Measurements from ENCODE around the gene POLE2. TPM values are rescaled to one million over a fixed set of nuclear protein-coding genes. Genes with fewer than 3 reads are reported as not detected.
"Not testable (repeated sequence)": the region's sequence is repeated elsewhere in the genome, so short reads cannot be mapped to it uniquely, and the experiment has no call there.

POLE2 gene
- total RNA-seq, 1 donor from 2014 or later: 26.8 TPM

GRCh38 chr14:49677643-49678042 is 10.4 kb downstream of the POLE2 start:
- H3K4me1 Mint-ChIP-seq: no peaks in the 10 kb centered on the region
- H3K27me3 Mint-ChIP-seq (ENCODE audit: low read depth): no peaks in the 10 kb centered on the region
- no peak overlapping the region for H3K27ac Mint-ChIP-seq (ENCODE audit: unreplicated experiment)
- peak; percentile 36 for TF ChIP-seq CTCF (conservative IDR thresholded peaks at IDR 0.05)
- no peak overlapping the region for H3K4me3 Mint-ChIP-seq
- no peaks in the 10 kb centered on the region for H3K9me3 Mint-ChIP-seq
- no peak for DNase-seq (ENCODE audit: low read depth, low spot score)
- H3K36me3 Mint-ChIP-seq (ENCODE audit: low read depth): peaks cover 20% of the 10 kb centered on the region

- no peak for TF ChIP-seq CTCF (conservative IDR thresholded peaks at IDR 0.05)
Measured at GRCh38 chr14:49673586-49673985, 14.4 kb downstream of the POLE2 start.

GRCh38 chr14:49670475-49670874 is 17.5 kb downstream of the POLE2 start:
- no peak for TF ChIP-seq CTCF (conservative IDR thresholded peaks at IDR 0.05)
- H3K4me3 Mint-ChIP-seq: no peak overlapping the region
- no peak overlapping the region for H3K27ac Mint-ChIP-seq (ENCODE audit: unreplicated experiment)
- no peak for DNase-seq (ENCODE audit: low read depth, low spot score)
- H3K9me3 Mint-ChIP-seq: no peaks in the 10 kb centered on the region
- H3K27me3 Mint-ChIP-seq (ENCODE audit: low read depth): no peaks in the 10 kb centered on the region
- no peaks in the 10 kb centered on the region for H3K4me1 Mint-ChIP-seq
- H3K36me3 Mint-ChIP-seq (ENCODE audit: low read depth): peaks cover 13% of the 10 kb centered on the region

More at GRCh38 chr14:49673586-49673985, 14.4 kb downstream of the POLE2 start:
- Mint-ChIP-seq H3K36me3 (ENCODE audit: low read depth) (peaks cover 13% of the 10 kb centered on the region), H3K4me1 (no peaks in the 10 kb centered on the region), H3K4me3 (no peak overlapping the region), H3K9me3 (no peaks in the 10 kb centered on the region), H3K27ac (ENCODE audit: unreplicated experiment) (no peak overlapping the region), H3K27me3 (ENCODE audit: low read depth) (no peaks in the 10 kb centered on the region)
- DNase-seq (ENCODE audit: low read depth, low spot score): no peak

- no peaks in the 10 kb centered on the region for H3K27me3 Mint-ChIP-seq (ENCODE audit: low read depth)
- no peak overlapping the region for H3K27ac Mint-ChIP-seq (ENCODE audit: unreplicated experiment)
- no peak for TF ChIP-seq CTCF (conservative IDR thresholded peaks at IDR 0.05)
- DNase-seq (ENCODE audit: low read depth, low spot score): no peak
- no peaks in the 10 kb centered on the region for H3K9me3 Mint-ChIP-seq
- no peak overlapping the region for H3K4me3 Mint-ChIP-seq
- peaks cover 3% of the 10 kb centered on the region for H3K36me3 Mint-ChIP-seq (ENCODE audit: low read depth)
- H3K4me1 Mint-ChIP-seq: no peaks in the 10 kb centered on the region
Measured at GRCh38 chr14:49659526-49660455, 28.2 kb downstream of the POLE2 start.

- not testable (repeated sequence) for DNase-seq (ENCODE audit: low read depth, low spot score); H3K36me3 Mint-ChIP-seq (ENCODE audit: low read depth); H3K9me3 Mint-ChIP-seq; H3K4me3 Mint-ChIP-seq; H3K27me3 Mint-ChIP-seq (ENCODE audit: low read depth); H3K4me1 Mint-ChIP-seq
- peak overlapping the region; percentile 75 for H3K27ac Mint-ChIP-seq (ENCODE audit: unreplicated experiment)
Measured at GRCh38 chr14:49657500-49657899, 30.5 kb downstream of the POLE2 start.

- no peaks in the 10 kb centered on the region for H3K27me3 Mint-ChIP-seq (ENCODE audit: low read depth)
- peaks cover 7% of the 10 kb centered on the region for H3K36me3 Mint-ChIP-seq (ENCODE audit: low read depth)
- TF ChIP-seq CTCF (conservative IDR thresholded peaks at IDR 0.05): no peak
- no peak overlapping the region for H3K27ac Mint-ChIP-seq (ENCODE audit: unreplicated experiment)
- no peaks in the 10 kb centered on the region for H3K9me3 Mint-ChIP-seq
- H3K4me3 Mint-ChIP-seq: no peak overlapping the region
- no peaks in the 10 kb centered on the region for H3K4me1 Mint-ChIP-seq
- no peak for DNase-seq (ENCODE audit: low read depth, low spot score)
Measured at GRCh38 chr14:49654511-49654910, 33.5 kb downstream of the POLE2 start.
